Gastrocnemius medialis (tissue), 4 donors: ENCODE data around the gene RAB3C.

Experiments
- POLR2A ChIP-seq, 2 donors: fragments of 450-650 bp; IDR thresholded peaks; one replicate each; pipeline ENCODE4 v1.6.1; 2017; ENCODE audit warnings: antibody characterized with exemption in 2 of 2, mild to moderate bottlenecking in 2 of 2, moderate library complexity in 2 of 2
- TF ChIP-seq, protein P1 (sequence below), 5 experiments: fragments of 450-650 bp in 3 of 5; fragments of 200-600 bp in 2 of 5; sonication (generic) in 2 of 5; IDR thresholded peaks in 4 of 5; conservative IDR thresholded peaks in 1 of 5; 1 replicate in 4 of 5; 2 replicates in 1 of 5; pipeline ENCODE4 v1.5.1; 2016 to 2019; ENCODE audit warnings: antibody characterized with exemption in 5 of 5, mild to moderate bottlenecking in 3 of 5, moderate library complexity in 3 of 5

DNA sequence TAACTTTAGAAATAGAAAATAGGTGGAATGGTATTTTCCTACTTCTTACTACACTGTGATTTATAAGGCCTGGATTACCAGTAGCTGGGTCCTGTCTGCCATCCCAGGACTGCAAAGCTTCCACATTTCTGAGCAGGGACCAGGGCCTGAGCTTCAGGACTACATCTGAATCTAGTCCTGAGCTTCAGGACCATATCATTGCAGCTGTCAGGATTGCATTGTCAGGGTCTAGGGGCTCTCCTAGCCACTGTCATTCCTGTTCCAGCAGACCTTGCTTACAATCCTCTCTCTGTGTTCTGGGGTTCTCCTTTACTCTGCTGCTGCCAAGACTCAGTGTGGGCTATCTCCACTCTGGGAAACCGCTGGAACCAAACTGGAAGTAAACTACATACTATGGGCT is 16.3 kb downstream of the RAB3C start:
- TF ChIP-seq, protein P1, sequence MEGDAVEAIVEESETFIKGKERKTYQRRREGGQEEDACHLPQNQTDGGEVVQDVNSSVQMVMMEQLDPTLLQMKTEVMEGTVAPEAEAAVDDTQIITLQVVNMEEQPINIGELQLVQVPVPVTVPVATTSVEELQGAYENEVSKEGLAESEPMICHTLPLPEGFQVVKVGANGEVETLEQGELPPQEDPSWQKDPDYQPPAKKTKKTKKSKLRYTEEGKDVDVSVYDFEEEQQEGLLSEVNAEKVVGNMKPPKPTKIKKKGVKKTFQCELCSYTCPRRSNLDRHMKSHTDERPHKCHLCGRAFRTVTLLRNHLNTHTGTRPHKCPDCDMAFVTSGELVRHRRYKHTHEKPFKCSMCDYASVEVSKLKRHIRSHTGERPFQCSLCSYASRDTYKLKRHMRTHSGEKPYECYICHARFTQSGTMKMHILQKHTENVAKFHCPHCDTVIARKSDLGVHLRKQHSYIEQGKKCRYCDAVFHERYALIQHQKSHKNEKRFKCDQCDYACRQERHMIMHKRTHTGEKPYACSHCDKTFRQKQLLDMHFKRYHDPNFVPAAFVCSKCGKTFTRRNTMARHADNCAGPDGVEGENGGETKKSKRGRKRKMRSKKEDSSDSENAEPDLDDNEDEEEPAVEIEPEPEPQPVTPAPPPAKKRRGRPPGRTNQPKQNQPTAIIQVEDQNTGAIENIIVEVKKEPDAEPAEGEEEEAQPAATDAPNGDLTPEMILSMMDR (IDR thresholded peaks at IDR 0.05 in 4 of 5, conservative IDR thresholded peaks at IDR 0.05 in 1 of 5) = no peak
- no peak for TF ChIP-seq POLR2A (IDR thresholded peaks at IDR 0.05)
